ENCODE results near the gene GPR4. TPM values are rescaled to one million over a fixed set of nuclear protein-coding genes. Genes with fewer than 3 reads are reported as not detected.

Gene GPR4
- total and polyA plus RNA-seq, 2 of the 4 experiments (the other 2 are of a cell fraction), result 0.02 TPM; not detected in 1

- Histone ChIP-seq H3K36me3 (ENCODE audit: control insufficient read depth, insufficient read depth, low read length) (no peaks in the 10 kb centered on the region), H3K27me3 (ENCODE audit: control insufficient read depth, insufficient read depth, low read length) (peaks cover 55% of the 10 kb centered on the region), H3K4me2 (ENCODE audit: low read depth, low read length) (no peak overlapping the region), H4K91ac (ENCODE audit: insufficient read depth, low read depth, low read length) (no peak overlapping the region), H2BK5ac (ENCODE audit: low read depth, low read length, poor library complexity, severe bottlenecking) (no peak overlapping the region), H4K8ac (ENCODE audit: low read depth in 2 of 2, low read length in 2 of 2) (no peak overlapping the region), H2BK120ac (ENCODE audit: low read depth, low read length) (no peak overlapping the region), H3K56ac (ENCODE audit: extremely low read depth, insufficient read depth, low read length) (no peak overlapping the region), H3K4ac (ENCODE audit: low read depth, low read length) (no peak overlapping the region), H3K27ac (ENCODE audit: insufficient read depth, low read length) (no peak overlapping the region), H2BK15ac (ENCODE audit: low read depth, low read length) (no peak overlapping the region), H3K9ac (ENCODE audit: low read depth, low read length) (no peak overlapping the region), H3K4me1 (ENCODE audit: control insufficient read depth, insufficient read depth, low read length) (no peaks in the 10 kb centered on the region), H3K9me1 (ENCODE audit: insufficient read depth, low read length) (0 out of 2 replicates have a peak, but pooled peaks cover 3% of the 10 kb centered on the region), H3K79me1 (ENCODE audit: low read depth in 1 of 2, low read length in 2 of 2) (no peaks in the 10 kb centered on the region), H3K14ac (replicated peaks; ENCODE audit: low read depth, low read length) (no peak overlapping the region), H3K18ac (ENCODE audit: low read depth, low read length) (no peak overlapping the region), H2AFZ (replicated peaks; ENCODE audit: low read length, poor library complexity) (no peak overlapping the region), H2AK9ac (replicated peaks; ENCODE audit: low read depth, low read length, poor library complexity) (no peak overlapping the region), H4K5ac (ENCODE audit: low read depth, low read length) (no peak overlapping the region), H3K23ac (ENCODE audit: low read depth, low read length) (no peak overlapping the region), H4K20me1 (ENCODE audit: insufficient read depth, low read length) (no peaks in the 10 kb centered on the region; the same call in 1 of the 2 replicates), H3K9me3 (ENCODE audit: control insufficient read depth, insufficient read depth, low read length) (peaks cover 2% of the 10 kb centered on the region; the same call in 1 of the 2 replicates), H3K4me3 (ENCODE audit: insufficient read depth, low read depth, low read length) (no peak overlapping the region), H2BK20ac (ENCODE audit: low read depth, low read length) (no peak overlapping the region), H2AK5ac (ENCODE audit: low read depth, low read length) (no peak overlapping the region)
- 20% methylated on average over 1 of the region's 10 CpGs; no CpG with 5 or more reads in 1 of the 2 experiments for WGBS, 2 experiments (ENCODE audit: extremely low coverage in 2 of 2, insufficient read length in 1 of 2)
- in situ Hi-C loops (cut with MboI; ENCODE audit: low sequenced_read_pairs), result no loop called here
- ChIA-PET CTCF (interaction anchor here (1.2 kb wide), 1 partner anchor 41 kb away, joined by 3 read pairs; no protein-coding TSS in a partner anchor), POLR2A (ENCODE audit: unreplicated experiment) (no interaction called here)
- TF ChIP-seq POLR2A (IDR thresholded peaks at IDR 0.05; ENCODE audit: low read depth, low read length) (no peak), CHD1 (IDR thresholded peaks at IDR 0.05; ENCODE audit: low read depth, low read length) (no peak), MAZ (IDR thresholded peaks at IDR 0.05; ENCODE audit: borderline replicate concordance, low read depth, low read length) (no peak), MAFK (IDR thresholded peaks at IDR 0.05; ENCODE audit: low read depth, low read length) (no peak), CTCF (conservative IDR thresholded peaks at IDR 0.05; ENCODE audit: low read depth, low read length) (no peak), MXI1 (IDR thresholded peaks at IDR 0.05; ENCODE audit: borderline replicate concordance, low read depth, low read length) (no peak), FOS (IDR thresholded peaks at IDR 0.05; ENCODE audit: low read depth, low read length) (no peak)
- no peak for DNase-seq
- BruUV-seq (replicated peaks), result no TSS peak
- dilution Hi-C loops (cut with HindIII; ENCODE audit: low sequenced_read_pairs, unreplicated experiment), result no loop called here
- intact Hi-C loops (cut with micrococcal nuclease), result no loop called here
- ATAC-seq (ENCODE audit: low read depth), result no peak
These were observed 897 bp downstream of the GPR4 start for GRCh38 chr19:45601115-45601514.
